DND-41 (cell line): ENCODE data around the gene MRNIP.

ENCODE experiments used
- ATAC-seq: fragments of 200-7000 bp; cut with Tn5 transposase; 3 replicates; pipeline ENCODE4 v1.9.1; 2021; ENCODE audit warnings: low read depth; ENCODE audit not compliant: insufficient read depth
- DNase-seq: peaks from one replicate; pipeline ENCODE4 v3.0.0-alpha.2; 2020
- H2AFZ ChIP-seq: 2 replicates; pipeline ENCODE4 v1.6.0; 2012; ENCODE audit warnings: low read depth, low read length
- H3K27ac ChIP-seq: 2 replicates; pipeline ENCODE4 v1.5.1; 2012; ENCODE audit warnings: low read length, inconsistent platforms
- H3K27me3 ChIP-seq: fragments of 200-600 bp; sonication (generic); 2 replicates; pipeline ENCODE4 v1.6.0; 2012; ENCODE audit warnings: low read length, mild to moderate bottlenecking, inconsistent platforms; ENCODE audit not compliant: insufficient read depth, poor library complexity
- H3K36me3 ChIP-seq: 2 replicates; pipeline ENCODE4 v1.5.1; 2012; ENCODE audit warnings: low read length, inconsistent platforms; ENCODE audit not compliant: insufficient read depth
- H3K4me1 ChIP-seq: 2 replicates; pipeline ENCODE4 v1.5.1; 2012; ENCODE audit warnings: mild to moderate bottlenecking, low read length; ENCODE audit not compliant: insufficient read depth
- H3K4me2 ChIP-seq: 2 replicates; pipeline ENCODE4 v1.6.0; 2012; ENCODE audit warnings: mild to moderate bottlenecking, moderate library complexity, low read length, inconsistent platforms; ENCODE audit not compliant: insufficient read depth
- H3K4me3 ChIP-seq, 2 experiments: fragments of 200-600 bp in 1 of 2; shearing (Covaris generic) in 1 of 2; 2 replicates each; pipeline ENCODE4 v1.5.1; 2012 to 2016; ENCODE audit warnings: inconsistent platforms in 2 of 2, low read length in 2 of 2, mild to moderate bottlenecking in 2 of 2, low read depth in 1 of 2, moderate library complexity in 1 of 2
- H3K79me2 ChIP-seq: 2 replicates; pipeline ENCODE4 v1.6.0; 2012; ENCODE audit warnings: low read length, inconsistent platforms; ENCODE audit not compliant: insufficient read depth
- H3K9ac ChIP-seq: 2 replicates; pipeline ENCODE4 v1.6.0; 2012; ENCODE audit warnings: low read depth, mild to moderate bottlenecking, inconsistent platforms, low read length, moderate library complexity
- H3K9me3 ChIP-seq: 2 replicates; pipeline ENCODE4 v1.5.1; 2012; ENCODE audit warnings: low read length, moderate library complexity, mild to moderate bottlenecking, inconsistent platforms; ENCODE audit not compliant: insufficient read depth, severe bottlenecking
- H4K20me1 ChIP-seq: 2 replicates; pipeline ENCODE4 v1.6.0; 2012; ENCODE audit warnings: low read length; ENCODE audit not compliant: insufficient read depth
- EZH2 ChIP-seq: IDR thresholded peaks from 3 replicates; pipeline ENCODE4 v1.6.1; 2012; ENCODE audit warnings: borderline replicate concordance, low read depth, mild to moderate bottlenecking, moderate library complexity, low read length, inconsistent platforms; ENCODE audit not compliant: severe bottlenecking
- TF ChIP-seq, protein P1 (sequence below): IDR thresholded peaks from 2 replicates; pipeline ENCODE4 v1.5.1; 2012; ENCODE audit warnings: borderline replicate concordance, low read length, moderate library complexity, mild to moderate bottlenecking; ENCODE audit not compliant: poor library complexity, severe bottlenecking; ENCODE audit errors: extremely low read depth

The MRNIP gene

GRCh38 chr5:179900711-179901110 lies 42.1 kb upstream of the MRNIP start:
- no peak for DNase-seq
- no peak overlapping the region for H3K27ac ChIP-seq
- TF ChIP-seq, protein P1, sequence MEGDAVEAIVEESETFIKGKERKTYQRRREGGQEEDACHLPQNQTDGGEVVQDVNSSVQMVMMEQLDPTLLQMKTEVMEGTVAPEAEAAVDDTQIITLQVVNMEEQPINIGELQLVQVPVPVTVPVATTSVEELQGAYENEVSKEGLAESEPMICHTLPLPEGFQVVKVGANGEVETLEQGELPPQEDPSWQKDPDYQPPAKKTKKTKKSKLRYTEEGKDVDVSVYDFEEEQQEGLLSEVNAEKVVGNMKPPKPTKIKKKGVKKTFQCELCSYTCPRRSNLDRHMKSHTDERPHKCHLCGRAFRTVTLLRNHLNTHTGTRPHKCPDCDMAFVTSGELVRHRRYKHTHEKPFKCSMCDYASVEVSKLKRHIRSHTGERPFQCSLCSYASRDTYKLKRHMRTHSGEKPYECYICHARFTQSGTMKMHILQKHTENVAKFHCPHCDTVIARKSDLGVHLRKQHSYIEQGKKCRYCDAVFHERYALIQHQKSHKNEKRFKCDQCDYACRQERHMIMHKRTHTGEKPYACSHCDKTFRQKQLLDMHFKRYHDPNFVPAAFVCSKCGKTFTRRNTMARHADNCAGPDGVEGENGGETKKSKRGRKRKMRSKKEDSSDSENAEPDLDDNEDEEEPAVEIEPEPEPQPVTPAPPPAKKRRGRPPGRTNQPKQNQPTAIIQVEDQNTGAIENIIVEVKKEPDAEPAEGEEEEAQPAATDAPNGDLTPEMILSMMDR = no peak
- no peak for TF ChIP-seq EZH2

GRCh38 chr5:179900206-179900605 lies 41.6 kb upstream of the MRNIP start:
- no peak overlapping the region for H3K9ac ChIP-seq
- ATAC-seq = no peak
- H3K4me3 ChIP-seq = no peak overlapping the region
- DNase-seq = no peak
- no peaks in the 10 kb centered on the region for H3K27me3 ChIP-seq
- H2AFZ ChIP-seq = no peak overlapping the region
- H3K4me2 ChIP-seq = no peak overlapping the region
- peaks cover 12% of the 10 kb centered on the region for H4K20me1 ChIP-seq
- TF ChIP-seq, protein P1 = no peak
- no peak for TF ChIP-seq EZH2
- peaks cover 87% of the 10 kb centered on the region for H3K36me3 ChIP-seq
- peaks cover 16% of the 10 kb centered on the region for H3K79me2 ChIP-seq
- no peaks in the 10 kb centered on the region for H3K9me3 ChIP-seq
- peaks cover 4% of the 10 kb centered on the region; the same call in 1 of the 2 replicates for H3K4me1 ChIP-seq
- H3K27ac ChIP-seq = no peak overlapping the region

More at GRCh38 chr5:179900711-179901110, 42.1 kb upstream of the MRNIP start:
- Histone ChIP-seq H3K27me3 (no peaks in the 10 kb centered on the region), H3K9ac (no peak overlapping the region), H3K36me3 (peaks cover 83% of the 10 kb centered on the region), H3K4me1 (peaks cover 9% of the 10 kb centered on the region), H3K9me3 (no peaks in the 10 kb centered on the region), H4K20me1 (peaks cover 12% of the 10 kb centered on the region), H3K79me2 (peaks cover 21% of the 10 kb centered on the region), H2AFZ (no peak overlapping the region), H3K4me2 (no peak overlapping the region), H3K4me3 (no peak overlapping the region)
- ATAC-seq = no peak

- peaks cover 95% of the 10 kb centered on the region for H3K36me3 ChIP-seq
- TF ChIP-seq, protein P1 = no peak
- TF ChIP-seq EZH2 = no peak
- no peak overlapping the region for H3K4me2 ChIP-seq
Measured at GRCh38 chr5:179895861-179896260, 37.2 kb upstream of the MRNIP start.

More at GRCh38 chr5:179895861-179896260, 37.2 kb upstream of the MRNIP start:
- Histone ChIP-seq H3K9ac (no peak overlapping the region), H3K4me1 (no peaks in the 10 kb centered on the region), H4K20me1 (peaks cover 6% of the 10 kb centered on the region; the same call in 1 of the 2 replicates), H3K79me2 (no peaks in the 10 kb centered on the region), H3K27me3 (no peaks in the 10 kb centered on the region), H3K27ac (no peak overlapping the region), H3K9me3 (no peaks in the 10 kb centered on the region), H3K4me3 (no peak overlapping the region), H2AFZ (no peak overlapping the region)
- DNase-seq (no peak), ATAC-seq (no peak)
